Esophagus squamous epithelium (tissue), 4 donors: ENCODE results near the gene AFF3.

Experiments
- CTCF ChIP-seq, 6 experiments: fragments of 450-650 bp in 4 of 6; fragments of 200-600 bp in 2 of 6; sonication (generic) in 2 of 6; IDR thresholded peaks; one replicate each; pipeline ENCODE4 v1.5.1; 2016 to 2019; ENCODE audit warnings: antibody characterized with exemption in 6 of 6, mild to moderate bottlenecking in 4 of 6, moderate library complexity in 4 of 6
- POLR2A ChIP-seq, 4 donors: fragments of 450-650 bp; IDR thresholded peaks; one replicate each; pipeline ENCODE4 v1.6.1; 2017; ENCODE audit warnings: antibody characterized with exemption in 4 of 4, mild to moderate bottlenecking in 4 of 4, moderate library complexity in 3 of 4

- TF ChIP-seq CTCF (IDR thresholded peaks at IDR 0.05) (no peak), POLR2A (IDR thresholded peaks at IDR 0.05) (no peak)
Observed at GRCh38 chr2:100188326-100188725, 45.9 kb upstream of the AFF3 start.
